ENCODE data around the gene GRIK3. TPM values are rescaled to one million over a fixed set of nuclear protein-coding genes. Genes with fewer than 3 reads are reported as not detected.

GRIK3 gene
- total and polyA plus RNA-seq, 2 of the 8 experiments (the other 6 are each of a cell fraction or from before 2014, with no cell fraction given): 2.1 to 3.4 TPM

- TF ChIP-seq CHD7 (IDR thresholded peaks at IDR 0.05; ENCODE audit: insufficient replicate concordance, low read length) (no peak), SRF (IDR thresholded peaks at IDR 0.05; ENCODE audit: low read depth, low read length) (no peak), HDAC2 (IDR thresholded peaks at IDR 0.05; ENCODE audit: borderline replicate concordance in 1 of 2, low read depth in 2 of 2, low read length in 2 of 2) (no peak)
Observed at GRCh38 chr1:36851595-36851994, 182.7 kb downstream of the GRIK3 start (continued).
